BE2C (cell line): ENCODE data around the gene LACRT.
A peak's percentile ranks its signal among the peaks of the same experiment; 100 is the strongest.

ENCODE experiments used
- DNase-seq: peaks from one replicate; pipeline ENCODE4 v3.0.0-alpha.2; 2020
- H3K27me3 ChIP-seq: fragments of 250-450 bp; sonication (Bioruptor Pico); 2 replicates; pipeline ENCODE4 v1.5.1; 2020; ENCODE audit warnings: mild to moderate bottlenecking
- H3K36me3 ChIP-seq: fragments of 250-450 bp; sonication (Bioruptor Pico); 2 replicates; pipeline ENCODE4 v1.5.1; 2020; ENCODE audit warnings: mild to moderate bottlenecking
- H3K4me1 ChIP-seq: fragments of 250-450 bp; sonication (Bioruptor Pico); 2 replicates; pipeline ENCODE4 v1.5.1; 2020
- H3K4me3 ChIP-seq: 2 replicates; pipeline ENCODE4 v1.5.1; 2011; ENCODE audit warnings: low read depth, low read length
- H3K9me3 ChIP-seq: fragments of 250-450 bp; sonication (Bioruptor Pico); 2 replicates; pipeline ENCODE4 v1.5.1; 2020
- TF ChIP-seq, protein P1 (sequence below): IDR thresholded peaks from 2 replicates; pipeline ENCODE4 v1.5.1; 2012; ENCODE audit warnings: mild to moderate bottlenecking, low read depth, low read length

The LACRT gene

DNA sequence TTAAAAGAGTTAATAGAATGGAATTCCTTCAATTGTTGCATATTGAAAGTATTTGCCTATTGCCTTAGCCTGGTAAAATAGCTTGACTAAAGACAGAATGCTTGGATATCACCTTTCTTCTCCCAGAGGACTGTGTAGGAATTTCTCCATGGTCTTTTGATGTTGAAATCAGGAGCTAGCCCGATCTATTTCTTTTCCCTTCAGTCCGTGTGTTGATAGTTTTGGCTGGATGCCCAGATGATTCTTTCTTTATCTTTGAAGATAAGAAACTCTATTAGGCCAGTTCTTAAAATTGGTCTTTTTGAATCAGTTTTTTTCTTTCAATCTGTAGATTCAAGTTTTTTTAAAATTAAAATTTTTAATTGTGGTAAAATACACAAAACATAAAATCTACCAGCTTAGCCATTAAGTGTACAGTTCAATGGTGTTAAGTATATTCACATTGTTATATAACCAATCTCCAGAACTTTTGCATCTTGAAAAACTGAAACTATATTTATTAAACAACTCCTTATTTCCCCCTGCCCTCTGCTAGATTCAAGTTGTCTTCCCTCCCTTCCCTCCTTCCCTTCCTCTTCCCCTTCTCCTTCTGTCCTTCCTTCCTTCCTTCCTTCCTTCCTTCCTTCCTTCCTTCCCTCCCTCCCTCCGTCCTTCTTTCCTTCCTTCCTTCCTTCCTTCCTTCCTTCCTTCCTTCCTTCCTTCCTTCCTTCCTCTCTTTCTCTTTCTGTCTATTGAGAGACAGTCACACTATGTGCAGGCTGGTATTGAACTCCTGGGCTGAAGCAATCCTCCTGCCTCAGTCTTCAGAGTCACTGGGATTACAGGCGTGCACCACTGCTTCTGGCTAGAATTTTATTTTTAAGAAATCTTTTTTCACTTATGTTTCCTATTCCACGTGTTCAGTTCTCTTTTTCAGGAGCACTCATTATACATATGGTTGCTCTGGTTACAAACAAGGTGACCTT lies 10.1 kb downstream of the LACRT start:
- no peaks in the 10 kb centered on the region for H3K9me3 ChIP-seq
- H3K4me3 ChIP-seq: no peak overlapping the region
- peaks cover 10% of the 10 kb centered on the region for H3K27me3 ChIP-seq
- no peaks in the 10 kb centered on the region for H3K4me1 ChIP-seq
- no peak for DNase-seq
- TF ChIP-seq, protein P1, sequence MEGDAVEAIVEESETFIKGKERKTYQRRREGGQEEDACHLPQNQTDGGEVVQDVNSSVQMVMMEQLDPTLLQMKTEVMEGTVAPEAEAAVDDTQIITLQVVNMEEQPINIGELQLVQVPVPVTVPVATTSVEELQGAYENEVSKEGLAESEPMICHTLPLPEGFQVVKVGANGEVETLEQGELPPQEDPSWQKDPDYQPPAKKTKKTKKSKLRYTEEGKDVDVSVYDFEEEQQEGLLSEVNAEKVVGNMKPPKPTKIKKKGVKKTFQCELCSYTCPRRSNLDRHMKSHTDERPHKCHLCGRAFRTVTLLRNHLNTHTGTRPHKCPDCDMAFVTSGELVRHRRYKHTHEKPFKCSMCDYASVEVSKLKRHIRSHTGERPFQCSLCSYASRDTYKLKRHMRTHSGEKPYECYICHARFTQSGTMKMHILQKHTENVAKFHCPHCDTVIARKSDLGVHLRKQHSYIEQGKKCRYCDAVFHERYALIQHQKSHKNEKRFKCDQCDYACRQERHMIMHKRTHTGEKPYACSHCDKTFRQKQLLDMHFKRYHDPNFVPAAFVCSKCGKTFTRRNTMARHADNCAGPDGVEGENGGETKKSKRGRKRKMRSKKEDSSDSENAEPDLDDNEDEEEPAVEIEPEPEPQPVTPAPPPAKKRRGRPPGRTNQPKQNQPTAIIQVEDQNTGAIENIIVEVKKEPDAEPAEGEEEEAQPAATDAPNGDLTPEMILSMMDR: no peak
- H3K36me3 ChIP-seq: no peaks in the 10 kb centered on the region

DNA sequence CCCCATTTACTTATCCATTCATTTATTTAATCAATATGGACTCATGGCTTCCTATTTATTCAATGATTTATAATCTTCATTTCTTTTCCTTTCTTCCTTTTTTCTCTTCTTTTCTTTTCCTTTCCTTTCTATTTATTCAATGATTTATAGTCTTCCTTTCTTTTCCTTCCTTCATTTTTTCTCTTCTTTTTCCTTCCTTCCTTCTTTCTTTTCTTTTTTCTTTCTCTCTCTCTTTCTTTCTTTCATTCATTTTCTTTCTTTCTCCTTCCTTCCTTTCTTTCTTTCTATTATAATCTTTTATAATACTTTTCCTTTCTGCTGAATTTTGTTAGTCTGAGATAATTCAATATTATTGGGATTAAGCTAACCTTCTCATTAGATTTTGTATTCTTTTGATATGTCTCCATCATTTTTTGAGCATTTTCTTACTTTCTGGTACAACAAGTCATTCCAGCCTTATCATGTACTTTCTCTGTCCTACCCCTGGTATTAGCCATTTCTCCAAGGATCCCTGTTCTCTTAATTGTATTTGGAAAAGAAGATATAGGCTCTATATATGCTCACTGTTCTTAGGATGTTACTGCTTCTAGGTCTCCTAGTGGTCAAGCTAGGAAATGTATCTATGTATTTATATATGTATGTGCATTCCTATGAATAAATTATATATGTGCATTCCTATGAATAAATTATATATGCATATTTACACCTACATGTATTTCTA lies 12.1 kb downstream of the LACRT start:
- H3K9me3 ChIP-seq: no peaks in the 10 kb centered on the region
- no peak for DNase-seq
- no peaks in the 10 kb centered on the region for H3K36me3 ChIP-seq
- TF ChIP-seq, protein P1: peak; percentile 32; the same call in 1 of the 2 replicates
- H3K4me1 ChIP-seq: no peaks in the 10 kb centered on the region
- H3K27me3 ChIP-seq: peaks cover 10% of the 10 kb centered on the region
- no peak overlapping the region for H3K4me3 ChIP-seq

DNA sequence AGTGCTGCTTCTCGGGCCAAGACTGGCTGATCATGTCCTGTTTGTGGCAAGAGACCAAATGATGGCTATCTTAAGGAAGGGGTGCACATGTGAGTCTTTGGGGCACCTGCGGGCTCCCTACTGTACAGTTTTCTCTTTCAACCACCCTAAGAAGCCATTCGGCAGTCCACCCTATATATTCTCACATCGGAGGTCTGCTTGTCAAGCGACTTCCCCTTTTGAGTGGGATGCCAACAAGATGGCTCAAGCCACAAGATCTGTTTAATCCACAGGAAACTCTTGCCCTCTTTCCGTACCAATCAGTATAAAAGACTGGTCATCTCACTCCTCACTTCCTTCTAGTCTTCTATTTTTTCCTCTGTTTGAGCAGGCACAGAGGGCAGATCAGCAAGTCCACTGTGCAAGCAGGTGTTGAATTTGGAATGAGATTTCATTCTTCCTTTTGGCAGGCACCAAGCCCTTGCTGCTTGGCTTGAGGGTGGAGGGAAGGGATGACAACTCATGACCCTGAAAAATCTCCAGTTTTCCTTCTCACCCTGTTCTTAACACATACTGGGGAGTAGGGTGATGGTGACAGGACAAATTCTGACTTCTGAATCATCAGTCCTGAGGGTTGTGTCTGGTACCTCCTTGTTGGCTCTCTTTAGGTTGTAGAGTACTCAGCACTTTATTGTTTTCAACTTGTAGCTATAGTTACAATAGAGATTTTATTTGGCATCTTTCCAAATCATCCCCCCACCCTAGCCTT lies 17.6 kb downstream of the LACRT start:
- Histone ChIP-seq H3K9me3 (no peaks in the 10 kb centered on the region), H3K27me3 (peaks cover 9% of the 10 kb centered on the region), H3K36me3 (no peaks in the 10 kb centered on the region), H3K4me3 (no peak overlapping the region), H3K4me1 (no peaks in the 10 kb centered on the region)
- DNase-seq: no peak
- TF ChIP-seq, protein P1: no peak

DNA sequence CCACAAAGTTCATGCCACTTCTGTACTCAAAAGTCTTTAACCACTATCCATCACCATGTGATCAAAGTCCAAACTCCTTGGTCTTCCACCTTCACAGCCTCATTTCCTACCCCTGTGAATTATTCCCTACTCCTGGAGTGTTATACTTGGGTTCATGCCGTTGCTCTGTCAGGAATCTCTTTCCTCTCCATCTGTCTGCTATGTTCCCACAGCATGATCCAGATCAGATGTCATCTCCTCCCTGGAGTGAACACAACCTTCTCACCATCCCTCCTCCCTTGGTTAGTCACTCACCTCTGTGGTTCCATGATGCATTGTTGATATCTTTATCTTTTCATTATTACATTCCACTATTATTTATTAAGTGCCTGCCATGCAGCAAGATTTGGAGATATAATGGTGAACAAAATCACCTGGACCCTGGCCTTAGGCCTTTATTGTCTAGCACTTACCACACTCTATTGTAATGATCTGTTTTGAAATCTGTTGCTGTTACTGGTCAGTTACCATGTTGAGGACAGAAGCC lies 22.4 kb downstream of the LACRT start:
- TF ChIP-seq, protein P1: no peak
- no peak for DNase-seq
- Histone ChIP-seq H3K4me1 (no peaks in the 10 kb centered on the region), H3K36me3 (no peaks in the 10 kb centered on the region), H3K27me3 (peaks cover 7% of the 10 kb centered on the region; the same call in 1 of the 2 replicates), H3K4me3 (no peak overlapping the region), H3K9me3 (no peaks in the 10 kb centered on the region)

DNA sequence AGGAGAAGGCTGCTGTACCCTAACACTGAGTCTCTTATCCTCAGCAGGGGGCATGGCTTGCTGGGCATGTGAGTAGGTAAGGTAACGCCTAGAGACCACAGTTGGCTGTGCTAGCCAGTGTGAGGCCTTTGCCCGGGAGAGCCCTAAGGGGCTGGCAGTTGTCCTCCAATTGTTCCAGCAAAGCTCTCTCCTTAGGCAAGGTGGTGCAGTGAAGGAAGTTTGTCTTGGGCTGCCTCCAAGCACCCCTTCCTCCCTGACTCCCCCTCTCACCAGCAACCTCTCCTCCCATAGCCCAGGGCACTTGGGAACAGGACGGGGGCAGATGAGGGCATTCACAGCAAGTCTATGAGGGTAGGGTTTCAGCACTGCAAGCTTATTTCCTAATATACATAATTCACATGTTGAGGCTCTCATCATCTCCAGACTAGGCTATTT lies 23.0 kb downstream of the LACRT start:
- Histone ChIP-seq H3K36me3 (no peaks in the 10 kb centered on the region), H3K27me3 (peaks cover 7% of the 10 kb centered on the region; the same call in 1 of the 2 replicates), H3K4me1 (no peaks in the 10 kb centered on the region), H3K4me3 (no peak overlapping the region), H3K9me3 (no peaks in the 10 kb centered on the region)
- DNase-seq: no peak
- TF ChIP-seq, protein P1: no peak
